Neuronal stem cell (in vitro differentiated cells): ENCODE measurements around the gene KCNH2.

ENCODE experiments used
- DNase-seq: peaks from one replicate; pipeline ENCODE4 v3.0.0-alpha.2; 2013; ENCODE audit warnings: low spot score
- H2AFZ ChIP-seq: one replicate; pipeline ENCODE4 v1.6.1; 2013; ENCODE audit warnings: mild to moderate bottlenecking, low read length, inconsistent platforms
- H2AK5ac ChIP-seq: 2 replicates; pipeline ENCODE4 v1.6.1; 2013; ENCODE audit warnings: low read depth, mild to moderate bottlenecking, inconsistent platforms, low read length, moderate library complexity, mixed read lengths
- H2BK120ac ChIP-seq: 2 replicates; pipeline ENCODE4 v1.6.1; 2013; ENCODE audit warnings: low read depth, mild to moderate bottlenecking, inconsistent platforms, low read length, moderate library complexity, mixed read lengths
- H2BK12ac ChIP-seq: one replicate; pipeline ENCODE4 v1.6.1; 2013; ENCODE audit warnings: low read length, inconsistent platforms
- H2BK15ac ChIP-seq: 2 replicates; pipeline ENCODE4 v1.6.1; 2013; ENCODE audit warnings: mild to moderate bottlenecking, low read length, inconsistent platforms, mixed read lengths
- H2BK5ac ChIP-seq: one replicate; pipeline ENCODE4 v1.6.1; 2013; ENCODE audit warnings: inconsistent platforms, mild to moderate bottlenecking, low read length, moderate library complexity
- H3K14ac ChIP-seq: one replicate; pipeline ENCODE4 v1.6.1; 2013; ENCODE audit warnings: low read length, inconsistent platforms
- H3K18ac ChIP-seq: 2 replicates; pipeline ENCODE4 v1.6.1; 2013; ENCODE audit warnings: low read length, inconsistent platforms
- H3K23ac ChIP-seq: 2 replicates; pipeline ENCODE4 v1.6.1; 2013; ENCODE audit warnings: low read depth, mild to moderate bottlenecking, mixed read lengths, low read length, inconsistent platforms; ENCODE audit not compliant: poor library complexity
- H3K27ac ChIP-seq: replicated peaks from 3 replicates; pipeline ENCODE4 v1.5.1; 2013; ENCODE audit warnings: low read length, inconsistent platforms
- H3K27me3 ChIP-seq, 3 experiments: 2 replicates each; pipeline ENCODE4 v1.6.1; 2013; ENCODE audit warnings: low read length in 3 of 3, mild to moderate bottlenecking in 2 of 3, inconsistent platforms in 1 of 3, low read depth in 1 of 3, mixed read lengths in 1 of 3, moderate library complexity in 1 of 3; ENCODE audit not compliant: control insufficient read depth in 3 of 3, insufficient read depth in 3 of 3
- H3K36me3 ChIP-seq, 2 donors: replicated peaks in 1 of 2; 2 replicates each; pipeline ENCODE4 v1.6.1; 2013; ENCODE audit warnings: low read length in 2 of 2; ENCODE audit not compliant: control insufficient read depth in 2 of 2, insufficient read depth in 2 of 2
- H3K4ac ChIP-seq: 2 replicates; pipeline ENCODE4 v1.6.1; 2013; ENCODE audit warnings: inconsistent platforms, mild to moderate bottlenecking, low read length, moderate library complexity
- H3K4me1 ChIP-seq, 2 donors: 1 replicate in 1 of 2; 2 replicates in 1 of 2; pipeline ENCODE4 v1.6.1; 2013; ENCODE audit warnings: low read length in 2 of 2, low read depth in 1 of 2; ENCODE audit not compliant: control insufficient read depth in 2 of 2, insufficient read depth in 1 of 2
- H3K4me2 ChIP-seq: one replicate; pipeline ENCODE4 v1.6.1; 2013; ENCODE audit warnings: mild to moderate bottlenecking, low read length, inconsistent platforms; ENCODE audit not compliant: insufficient read depth, poor library complexity, severe bottlenecking
- H3K4me3 ChIP-seq, 2 donors: 2 replicates each; pipeline ENCODE4 v1.5.1; 2013; ENCODE audit warnings: low read length in 2 of 2, mild to moderate bottlenecking in 2 of 2, inconsistent platforms in 1 of 2, moderate library complexity in 1 of 2
- H3K79me1 ChIP-seq: one replicate; pipeline ENCODE4 v1.6.1; 2013; ENCODE audit warnings: low read depth, mild to moderate bottlenecking, inconsistent platforms, low read length, moderate library complexity
- H3K9ac ChIP-seq: one replicate; pipeline ENCODE4 v1.6.1; 2013; ENCODE audit warnings: mild to moderate bottlenecking, low read depth, low read length, inconsistent platforms; ENCODE audit not compliant: poor library complexity
- H3K9me3 ChIP-seq, 2 donors: replicated peaks in 1 of 2; 2 replicates each; pipeline versions ENCODE3 to v1.6.1; 2013; ENCODE audit warnings: low read length in 2 of 2, mild to moderate bottlenecking in 2 of 2, inconsistent platforms in 1 of 2, low read depth in 1 of 2, mixed read lengths in 1 of 2, moderate library complexity in 1 of 2; ENCODE audit not compliant: control insufficient read depth in 2 of 2, insufficient read depth in 1 of 2
- H4K8ac ChIP-seq: one replicate; pipeline ENCODE4 v1.6.1; 2013; ENCODE audit warnings: low read depth, mild to moderate bottlenecking, inconsistent platforms, low read length, moderate library complexity
- H4K91ac ChIP-seq: one replicate; pipeline ENCODE4 v1.6.1; 2013; ENCODE audit warnings: low read length, low read depth, mild to moderate bottlenecking, inconsistent platforms; ENCODE audit not compliant: poor library complexity
- WGBS, 2 donors: extraction: QIAGEN DNeasy Blood & Tissue Kit; methylation state at CpG; one replicate each; pipeline ENCODE4 v1.1.7; 2013; ENCODE audit warnings: missing lambda C conversion rate in 2 of 2, mixed read lengths in 1 of 2; ENCODE audit not compliant: insufficient read length in 2 of 2, insufficient replicate concordance in 1 of 2; ENCODE audit errors: extremely low coverage in 2 of 2; 5-methylcytosine and 5-hydroxymethylcytosine counted together

KCNH2 gene

DNA sequence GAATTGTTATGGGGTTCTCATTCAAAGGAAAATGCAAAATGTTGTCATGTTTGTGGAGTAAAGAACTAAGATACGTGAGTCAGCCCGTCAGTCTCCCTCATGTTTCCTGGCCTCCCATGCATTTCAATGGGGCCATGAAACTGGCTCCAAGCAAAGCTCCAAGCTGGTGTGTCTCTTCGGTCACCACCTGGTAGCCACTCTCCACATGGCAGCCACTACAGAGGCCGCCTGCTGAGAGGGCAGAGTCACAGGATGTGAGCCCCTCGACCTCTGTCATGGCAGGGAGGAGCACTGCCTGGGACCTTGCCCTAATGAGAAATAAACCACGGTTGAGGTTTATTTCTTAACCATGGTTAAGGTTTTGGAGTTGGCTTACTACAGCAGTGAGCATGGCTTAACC, 63.2 kb downstream of the KCNH2 start:
- Histone ChIP-seq H3K9me3 (peaks cover 0 to 4% of the 10 kb centered on the region in 2 donors), H2BK15ac (no peak overlapping the region), H3K4me2 (no peak overlapping the region), H3K4me1 (peaks cover 0 to 4% of the 10 kb centered on the region in 2 donors), H4K91ac (no peak overlapping the region), H3K79me1 (peaks cover 3% of the 10 kb centered on the region), H3K14ac (no peak overlapping the region), H2BK120ac (no peak overlapping the region), H2BK5ac (no peak overlapping the region), H2AK5ac (no peak overlapping the region), H3K4me3 (no peak overlapping the region), H3K27ac (no peak overlapping the region), H2AFZ (no peak overlapping the region), H3K27me3 (peaks cover 0 to 31% (median 0%) of the 10 kb centered on the region in 3 experiments), H3K23ac (no peak overlapping the region), H2BK12ac (no peak overlapping the region), H3K36me3 (no peaks in the 10 kb centered on the region), H3K18ac (peak overlapping the region; percentile 62), H3K9ac (no peak overlapping the region), H3K4ac (no peak overlapping the region), H4K8ac (no peak overlapping the region)
- DNase-seq, result no peak
- no CpG with 5 or more reads among the region's 6 CpGs for WGBS, 2 donors

DNA sequence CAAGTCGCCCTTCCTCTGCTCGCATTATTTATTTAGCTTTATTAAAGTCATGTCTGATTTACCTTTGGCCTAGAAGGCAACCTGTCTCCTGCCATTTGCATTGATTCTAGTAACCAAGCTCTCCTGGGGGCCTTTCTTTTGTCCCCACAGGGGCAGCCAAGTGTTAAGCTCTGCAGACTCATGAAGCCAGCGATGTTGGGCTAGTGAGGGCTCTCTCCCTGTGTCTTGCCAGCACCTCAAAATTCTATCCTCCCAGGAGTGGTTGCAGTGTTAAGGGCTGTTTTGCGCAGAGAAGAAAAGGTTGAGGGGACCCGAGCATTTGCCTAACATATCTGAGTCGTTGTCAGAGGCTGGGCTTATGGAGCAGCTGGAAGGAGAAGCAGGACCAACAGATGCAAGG, 63.9 kb downstream of the KCNH2 start:
- Histone ChIP-seq H3K14ac (no peak overlapping the region), H3K36me3 (no peaks in the 10 kb centered on the region), H2BK15ac (no peak overlapping the region), H2BK120ac (no peak overlapping the region), H3K23ac (no peak overlapping the region), H3K79me1 (peaks cover 3% of the 10 kb centered on the region), H2BK12ac (no peak overlapping the region), H2AK5ac (no peak overlapping the region), H4K91ac (no peak overlapping the region), H3K4me2 (no peak overlapping the region), H4K8ac (no peak overlapping the region), H2BK5ac (no peak overlapping the region), H3K9me3 (peaks cover 0 to 4% of the 10 kb centered on the region in 2 donors), H3K4ac (no peak overlapping the region), H3K18ac (no peak overlapping the region), H2AFZ (no peak overlapping the region), H3K27ac (no peak overlapping the region), H3K4me1 (peaks cover 0 to 4% of the 10 kb centered on the region in 2 donors), H3K9ac (no peak overlapping the region), H3K4me3 (no peak overlapping the region), H3K27me3 (peaks cover 0 to 29% (median 0%) of the 10 kb centered on the region in 3 experiments)
- no peak for DNase-seq
- no CpG with 5 or more reads among the region's 6 CpGs for WGBS, 2 donors

DNA sequence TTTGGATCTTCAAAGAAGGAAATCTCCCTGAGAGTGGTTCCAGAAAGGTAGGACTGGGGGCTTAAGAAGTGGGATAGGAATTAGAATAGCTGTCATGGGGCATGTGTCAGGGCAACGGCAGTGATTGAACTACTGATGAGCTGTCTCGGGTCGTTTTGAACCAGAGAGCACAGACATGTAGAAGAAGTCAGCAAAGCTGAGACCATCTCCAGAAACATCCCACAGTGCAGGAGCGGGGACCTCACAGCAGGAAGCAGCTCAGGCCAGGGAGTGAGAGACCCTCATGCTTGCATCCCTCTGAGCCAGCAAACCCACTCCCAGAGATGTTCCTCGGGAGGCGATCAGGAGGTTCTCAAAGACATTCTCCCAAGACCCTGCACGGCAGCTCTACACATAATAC, 65.7 kb downstream of the KCNH2 start:
- Histone ChIP-seq H2BK5ac (no peak overlapping the region), H2AFZ (no peak overlapping the region), H4K91ac (no peak overlapping the region), H3K14ac (no peak overlapping the region), H3K9ac (no peak overlapping the region), H3K18ac (no peak overlapping the region), H3K23ac (no peak overlapping the region), H3K9me3 (peaks cover 0 to 4% of the 10 kb centered on the region in 2 donors), H2BK120ac (no peak overlapping the region), H3K4me3 (no peak overlapping the region), H2BK12ac (no peak overlapping the region), H3K4me1 (peaks cover 0 to 4% of the 10 kb centered on the region in 2 donors), H2AK5ac (no peak overlapping the region), H3K4ac (no peak overlapping the region), H3K27ac (no peak overlapping the region), H2BK15ac (no peak overlapping the region), H3K4me2 (no peak overlapping the region), H4K8ac (no peak overlapping the region), H3K36me3 (no peaks in the 10 kb centered on the region), H3K79me1 (peaks cover 3% of the 10 kb centered on the region), H3K27me3 (peaks cover 0 to 25% (median 0%) of the 10 kb centered on the region in 3 experiments)
- no peak for DNase-seq
- no CpG with 5 or more reads among the region's 7 CpGs for WGBS, 2 donors

DNA sequence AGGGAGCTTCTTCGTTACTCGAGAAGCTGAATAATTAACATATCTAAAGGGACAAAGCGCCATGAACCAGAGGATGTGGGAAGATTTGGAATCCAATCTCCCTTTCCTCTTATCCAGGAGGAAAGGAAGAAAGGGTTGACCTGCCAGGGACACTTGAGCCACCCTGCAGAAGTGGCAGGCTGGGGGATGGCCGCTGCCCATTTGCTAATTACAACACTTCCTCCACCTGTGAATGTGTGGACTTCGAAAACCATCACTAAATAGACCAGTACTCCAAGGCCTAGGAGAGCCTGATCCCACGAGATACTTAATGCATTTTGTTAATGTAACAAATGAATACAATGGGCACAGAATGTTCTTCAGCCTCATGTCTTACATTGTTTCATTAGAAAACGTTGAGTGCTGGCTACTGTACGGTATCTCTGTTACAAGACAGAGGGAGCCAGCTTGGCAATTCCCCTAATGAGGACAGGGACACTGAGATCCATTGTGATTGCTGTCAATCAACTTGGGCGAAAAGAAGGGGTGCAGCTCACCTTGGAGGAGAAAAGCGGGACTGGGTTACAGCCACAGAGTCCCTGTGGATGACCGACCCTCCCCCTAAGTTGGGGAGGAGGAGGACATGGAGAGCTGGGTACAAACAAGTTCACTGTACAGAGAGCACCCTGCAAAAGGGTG, 66.4 kb downstream of the KCNH2 start:
- peaks cover 0 to 4% of the 10 kb centered on the region in 2 donors for H3K9me3 ChIP-seq
- no peak overlapping the region for H2BK5ac ChIP-seq
- no peaks in the 10 kb centered on the region for H3K36me3 ChIP-seq
- H2BK15ac ChIP-seq, result no peak overlapping the region
- H2BK120ac ChIP-seq, result no peak overlapping the region
- no peak overlapping the region for H2AK5ac ChIP-seq
- H3K14ac ChIP-seq, result no peak overlapping the region
- peaks cover 0 to 21% (median 0%) of the 10 kb centered on the region in 3 experiments for H3K27me3 ChIP-seq
- no peak overlapping the region for H3K4ac ChIP-seq
- no peak overlapping the region for H3K23ac ChIP-seq
- no peak overlapping the region for H2BK12ac ChIP-seq
- no peak for DNase-seq
- no peak overlapping the region for H3K27ac ChIP-seq
- peaks cover 0 to 4% of the 10 kb centered on the region in 2 donors for H3K4me1 ChIP-seq
- no peak overlapping the region for H3K4me2 ChIP-seq
- H3K18ac ChIP-seq, result no peak overlapping the region
- H4K8ac ChIP-seq, result no peak overlapping the region
- no peak overlapping the region for H3K9ac ChIP-seq
- no CpG with 5 or more reads among the region's 11 CpGs for WGBS, 2 donors
- no peak overlapping the region for H3K4me3 ChIP-seq
- no peak overlapping the region for H4K91ac ChIP-seq
- peaks cover 3% of the 10 kb centered on the region for H3K79me1 ChIP-seq
- no peak overlapping the region for H2AFZ ChIP-seq
